Psoas muscle (tissue), 8 donors: Measurements from ENCODE around the gene PLXDC1. TPM values are rescaled to one million over a fixed set of nuclear protein-coding genes. Genes with fewer than 3 reads are reported as not detected.

Experiments used
- ATAC-seq, 4 donors: fragments of 200-7000 bp; cut with Tn5 transposase; one replicate each; pipeline ENCODE4 v1.9.1; 2020; ENCODE audit warnings: moderate library complexity in 3 of 4, mild to moderate bottlenecking in 2 of 4
- DNase-seq, 2 donors: peaks; one replicate each; pipeline ENCODE4 v3.0.0-alpha.2; 2020
- H3K27ac ChIP-seq: fragments of 200-600 bp; one replicate; pipeline ENCODE4 v1.8.0; 2022
- H3K27me3 ChIP-seq, 3 donors: fragments of 200-600 bp in 1 of 3; one replicate each; pipeline versions ENCODE4 v1.6.1 to v1.8.0; 2013 to 2022; ENCODE audit warnings: low read length in 2 of 3, mild to moderate bottlenecking in 2 of 3, moderate library complexity in 1 of 3; ENCODE audit not compliant: insufficient read depth in 3 of 3
- H3K36me3 ChIP-seq, 2 donors: fragments of 200-600 bp in 1 of 2; one replicate each; pipeline versions ENCODE4 v1.6.1 to v1.8.0; 2013 to 2022; ENCODE audit warnings: low read depth in 1 of 2, mild to moderate bottlenecking in 1 of 2, moderate library complexity in 1 of 2; ENCODE audit not compliant: insufficient read depth in 1 of 2
- H3K4me1 ChIP-seq: fragments of 200-600 bp; one replicate; pipeline ENCODE4 v1.8.0; 2022
- H3K4me3 ChIP-seq: fragments of 200-600 bp; one replicate; pipeline ENCODE4 v1.8.0; 2022; ENCODE audit warnings: mild to moderate bottlenecking
- H3K9me3 ChIP-seq: fragments of 200-600 bp; one replicate; pipeline ENCODE4 v1.8.0; 2022
- WGBS, 3 donors: extraction: QIAGEN DNeasy Blood & Tissue Kit; methylation state at CpG; one replicate each; pipeline versions ENCODE4 v1.1.6 to v1.1.7; 2013; 5-methylcytosine and 5-hydroxymethylcytosine counted together
- intact Hi-C, 2 donors: fragments of 100-400 bp; cut with DNase I; formaldehyde crosslinking; loops; one replicate each; pipeline versions ENCODE4 v1.11.0 to v1.14.2; 2022
- polyA plus RNA-seq, 3 donors: library from polyadenylated mRNA; stranded (reverse); fragments of 200-250 nt; gene quantifications; one replicate each; pipeline ENCODE4 v1.2.3, GENCODE V29; 2013
- total RNA-seq, 4 donors: library from RNA; stranded (reverse); fragmentation: NEBNext Ultra II Directional in 2 of 4; extraction: Animal tissue kit (Norgen Biotek cat#: 25700) in 2 of 4; gene quantifications; one replicate each; pipeline versions ENCODE4 v1.2.1 to v1.2.4, GENCODE V29; 2021 to 2023
- TF ChIP-seq, protein P1 (sequence below): fragments of 200-600 bp; IDR thresholded peaks from one replicate; pipeline ENCODE4 v1.8.0; 2022; ENCODE audit warnings: antibody characterized with exemption
- donor health status: healthy with polysubstance abuse.
- donor health status: DM: no; HTN: no; CAD: no; lungs with moderate emphysema.
- donor health status: Bipolar disorder and iron deficiency.
- donor health status: healthy.
- donor health status: DM: yes; HTN: yes; CAD: no.
- donor health status: DM: no; HTN: no; CAD: no.
- donor health status: DM: no; HTN: no; CAD: no.
- donor health status: DM: yes; HTN: yes; CAD: no.

The PLXDC1 gene
- total and polyA plus RNA-seq, 7 donors, result 2.3 to 9.2 (median 3.2) TPM

DNA sequence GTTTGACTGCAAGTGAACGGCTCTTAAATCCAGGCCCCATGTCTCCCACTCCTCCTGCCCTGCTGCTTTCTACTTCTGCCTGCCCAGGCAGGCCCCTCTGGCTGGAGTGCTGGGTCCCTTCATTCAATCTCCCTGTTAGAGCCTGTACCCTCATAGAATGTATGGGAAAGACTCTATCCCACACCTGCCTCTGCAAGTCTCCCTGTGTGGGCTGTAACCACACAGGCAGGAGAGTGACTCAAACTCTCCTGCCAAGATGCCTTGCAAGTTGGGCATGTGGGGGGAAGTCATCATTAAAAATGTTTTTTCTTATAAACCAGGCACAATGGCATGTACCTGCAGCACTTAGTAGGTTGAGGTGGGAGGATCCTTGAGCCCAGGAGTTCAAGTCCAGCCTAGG, 77.5 kb downstream of the PLXDC1 start:
- Histone ChIP-seq H3K27me3 (no peaks in the 10 kb centered on the region), H3K36me3 (no peaks in the 10 kb centered on the region), H3K4me1 (no peaks in the 10 kb centered on the region), H3K4me3 (no peak overlapping the region), H3K9me3 (no peaks in the 10 kb centered on the region), H3K27ac (no peak overlapping the region)
- DNase-seq (no peak), ATAC-seq (no peak)
- TF ChIP-seq, protein P1, sequence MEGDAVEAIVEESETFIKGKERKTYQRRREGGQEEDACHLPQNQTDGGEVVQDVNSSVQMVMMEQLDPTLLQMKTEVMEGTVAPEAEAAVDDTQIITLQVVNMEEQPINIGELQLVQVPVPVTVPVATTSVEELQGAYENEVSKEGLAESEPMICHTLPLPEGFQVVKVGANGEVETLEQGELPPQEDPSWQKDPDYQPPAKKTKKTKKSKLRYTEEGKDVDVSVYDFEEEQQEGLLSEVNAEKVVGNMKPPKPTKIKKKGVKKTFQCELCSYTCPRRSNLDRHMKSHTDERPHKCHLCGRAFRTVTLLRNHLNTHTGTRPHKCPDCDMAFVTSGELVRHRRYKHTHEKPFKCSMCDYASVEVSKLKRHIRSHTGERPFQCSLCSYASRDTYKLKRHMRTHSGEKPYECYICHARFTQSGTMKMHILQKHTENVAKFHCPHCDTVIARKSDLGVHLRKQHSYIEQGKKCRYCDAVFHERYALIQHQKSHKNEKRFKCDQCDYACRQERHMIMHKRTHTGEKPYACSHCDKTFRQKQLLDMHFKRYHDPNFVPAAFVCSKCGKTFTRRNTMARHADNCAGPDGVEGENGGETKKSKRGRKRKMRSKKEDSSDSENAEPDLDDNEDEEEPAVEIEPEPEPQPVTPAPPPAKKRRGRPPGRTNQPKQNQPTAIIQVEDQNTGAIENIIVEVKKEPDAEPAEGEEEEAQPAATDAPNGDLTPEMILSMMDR, result no peak
- intact Hi-C loops, result loop anchor here in 1 of 2 donors (10.0 kb wide), 1 partner anchor 141 kb away; no protein-coding TSS in a partner anchor
- 71 to 91% (median 86%) methylated on average over 1 of the region's 1 CpG for WGBS, 3 donors

DNA sequence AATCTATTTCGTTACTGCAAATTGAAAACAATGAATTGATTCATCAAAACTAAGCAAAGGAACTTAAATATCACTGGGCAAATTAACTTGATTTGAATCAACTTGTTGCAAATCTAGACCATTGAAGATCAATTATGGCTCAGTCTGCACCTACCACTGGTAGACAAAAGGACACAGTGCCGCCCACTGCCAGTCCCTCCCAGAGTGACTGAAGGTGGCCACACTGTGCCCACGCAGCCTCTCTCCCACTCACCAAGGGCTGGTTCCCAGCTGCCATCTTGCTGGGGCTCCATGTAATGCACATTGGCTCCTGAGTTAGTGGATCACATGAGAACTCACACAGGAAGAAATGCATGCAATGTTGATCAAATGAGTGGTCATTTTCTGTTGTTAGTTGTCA, 78.1 kb downstream of the PLXDC1 start:
- DNase-seq (no peak), ATAC-seq (no peak)
- TF ChIP-seq, protein P1, result no peak
- Histone ChIP-seq H3K36me3 (no peaks in the 10 kb centered on the region), H3K4me1 (no peaks in the 10 kb centered on the region), H3K4me3 (no peak overlapping the region), H3K27ac (no peak overlapping the region), H3K27me3 (no peaks in the 10 kb centered on the region), H3K9me3 (no peaks in the 10 kb centered on the region)
- 92 to 98% (median 93%) methylated on average over 3 of the region's 3 CpGs for WGBS, 3 donors
- intact Hi-C loops, result loop anchor here in 1 of 2 donors (10.0 kb wide), 1 partner anchor 141 kb away; no protein-coding TSS in a partner anchor

DNA sequence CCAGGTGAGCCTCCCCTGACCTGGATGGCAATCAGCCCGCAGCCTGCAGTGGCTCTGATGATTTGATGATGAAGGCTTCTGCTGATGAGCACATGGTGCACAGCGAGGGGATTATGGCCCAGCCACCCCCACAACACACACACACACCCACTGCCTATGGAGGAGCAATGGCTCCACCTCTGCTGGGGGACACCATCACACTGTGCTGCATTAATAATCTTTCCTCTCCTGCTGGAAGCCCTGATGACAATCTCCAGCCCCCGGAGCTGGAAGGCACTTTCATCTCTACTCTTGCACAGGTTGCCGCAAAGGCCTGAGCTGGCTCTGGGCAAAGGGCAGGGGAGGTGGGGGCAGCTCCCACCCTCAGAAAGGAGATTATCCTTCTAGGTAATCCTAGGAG, 79.9 kb downstream of the PLXDC1 start:
- Histone ChIP-seq H3K4me1 (no peaks in the 10 kb centered on the region), H3K36me3 (no peaks in the 10 kb centered on the region), H3K27me3 (no peaks in the 10 kb centered on the region), H3K9me3 (no peaks in the 10 kb centered on the region), H3K27ac (no peak overlapping the region), H3K4me3 (no peak overlapping the region)
- intact Hi-C loops, result loop anchor here in 1 of 2 donors (10.0 kb wide), 1 partner anchor 143 kb away; no protein-coding TSS in a partner anchor
- DNase-seq (no peak), ATAC-seq (no peak)
- 78 to 86% (median 80%) methylated on average over 4 of the region's 4 CpGs for WGBS, 3 donors
- TF ChIP-seq, protein P1, result no peak

DNA sequence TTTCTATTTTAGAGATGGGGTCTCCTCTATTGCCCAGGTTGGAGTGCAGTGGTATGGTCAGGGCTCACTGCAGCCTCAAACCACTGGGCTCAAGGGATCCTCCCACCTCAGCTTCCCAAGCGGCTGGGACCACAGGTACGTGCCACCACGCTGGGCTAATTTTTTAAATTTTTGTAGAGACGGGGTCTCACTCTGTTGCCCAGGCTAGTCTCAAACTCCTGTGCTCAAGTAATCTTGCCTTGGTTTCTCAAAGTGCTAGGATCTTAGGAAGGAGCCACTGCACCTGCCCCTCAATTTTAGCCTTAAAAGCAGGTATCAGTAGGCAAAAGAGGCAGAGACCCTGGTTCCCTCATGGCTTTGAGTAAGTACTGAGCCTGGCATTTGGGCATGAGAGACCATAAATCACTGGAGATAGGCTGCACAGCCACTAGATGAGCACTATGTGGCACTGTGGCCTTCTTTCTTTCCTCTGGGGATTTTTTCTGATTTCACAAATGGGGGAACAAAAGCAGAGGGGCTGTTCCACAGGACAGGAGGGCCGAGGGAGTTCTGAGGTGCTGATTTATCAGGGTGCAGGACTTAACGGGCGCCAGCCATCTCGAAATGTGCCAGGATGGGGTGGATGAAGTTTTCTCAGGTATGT, 82.2 kb downstream of the PLXDC1 start:
- Histone ChIP-seq H3K4me3 (no peak overlapping the region), H3K27me3 (no peaks in the 10 kb centered on the region), H3K4me1 (no peaks in the 10 kb centered on the region), H3K9me3 (no peaks in the 10 kb centered on the region), H3K27ac (no peak overlapping the region), H3K36me3 (no peaks in the 10 kb centered on the region)
- DNase-seq (no peak), ATAC-seq (peak; percentile 56 to 79 (median 65))
- WGBS, 3 donors, result 64 to 67% (median 64%) methylated on average over 8 of the region's 8 CpGs
- intact Hi-C loops, result loop anchor here (2.0 to 5.0 kb wide), 2 partner anchors 83 to 84 kb away; partner anchors contain the start of gene PLXDC1 (in 1 of the 2)
- TF ChIP-seq, protein P1, result peak; percentile 44
